Sigmoid colon (tissue), 4 donors: ENCODE results near the gene B4GALT4.

Experiments used
- CTCF ChIP-seq, 4 experiments: fragments of 450-650 bp in 3 of 4; fragments of 200-600 bp in 1 of 4; IDR thresholded peaks; one replicate each; pipeline ENCODE4 v1.5.1; 2016 to 2019; ENCODE audit warnings: antibody characterized with exemption in 4 of 4, mild to moderate bottlenecking in 3 of 4, moderate library complexity in 2 of 4
- EP300 ChIP-seq, 4 donors: sonication (generic); formaldehyde crosslinking; IDR thresholded peaks; one replicate each; pipeline ENCODE4 v1.6.1; 2017; ENCODE audit warnings: antibody characterized with exemption in 4 of 4
- POLR2A ChIP-seq, 2 donors: fragments of 450-650 bp; IDR thresholded peaks; one replicate each; pipeline ENCODE4 v1.6.1; 2016; ENCODE audit warnings: antibody characterized with exemption in 2 of 2, mild to moderate bottlenecking in 2 of 2, moderate library complexity in 2 of 2
- POLR2AphosphoS5 ChIP-seq, 4 donors: sonication (generic); formaldehyde crosslinking; IDR thresholded peaks; one replicate each; pipeline ENCODE4 v1.6.1; 2017; ENCODE audit warnings: antibody characterized with exemption in 4 of 4

- TF ChIP-seq CTCF (IDR thresholded peaks at IDR 0.05) (no peak), EP300 (IDR thresholded peaks at IDR 0.05) (no peak), POLR2A (IDR thresholded peaks at IDR 0.05) (no peak), POLR2AphosphoS5 (IDR thresholded peaks at IDR 0.05) (no peak)
These were observed 35.0 kb downstream of the B4GALT4 start for GRCh38 chr3:119205685-119206084.
